ENCODE data around the gene SORCS1.

The SORCS1 gene

DNA sequence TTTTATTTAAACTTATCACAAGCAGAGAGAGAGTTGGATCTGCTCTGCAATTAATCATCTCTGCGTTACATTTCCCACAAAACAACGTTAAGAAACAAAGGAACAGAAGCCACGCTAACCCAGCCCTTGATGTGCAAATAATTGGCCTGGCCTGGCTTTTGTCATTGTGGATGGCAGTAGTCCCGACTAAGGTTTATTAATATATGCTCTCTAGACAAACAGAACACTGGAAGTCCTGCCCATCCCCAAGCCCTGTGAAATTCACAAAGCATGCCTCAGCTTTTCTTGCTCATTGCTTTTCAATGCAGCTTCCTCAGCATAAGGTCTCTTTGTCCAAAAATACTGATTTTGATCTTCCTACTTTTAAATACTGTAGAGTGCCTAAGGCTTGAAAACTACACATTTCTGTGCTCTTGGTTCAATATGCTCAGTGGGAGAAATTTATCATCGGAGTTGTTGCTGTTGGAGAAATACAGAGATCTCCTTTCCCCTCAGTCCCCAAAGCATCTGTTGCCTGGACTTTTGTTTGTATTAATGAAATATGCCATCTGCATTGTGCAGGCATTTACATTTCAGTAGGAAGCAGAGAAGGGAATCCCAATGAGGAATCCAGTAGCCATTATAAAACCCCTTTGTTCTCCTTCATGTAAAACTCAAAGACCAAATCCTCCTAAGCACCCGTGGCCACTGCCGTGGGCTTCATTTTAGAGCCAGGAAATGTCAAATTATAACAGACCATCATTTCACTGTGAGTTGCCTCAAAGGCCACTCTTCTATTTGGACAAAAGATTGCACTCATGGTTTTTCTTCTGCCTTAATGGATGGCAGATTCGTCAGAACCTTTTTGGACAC lies 61.1 kb downstream of the SORCS1 start:
- peak; percentile 83 for DNase-seq

DNA sequence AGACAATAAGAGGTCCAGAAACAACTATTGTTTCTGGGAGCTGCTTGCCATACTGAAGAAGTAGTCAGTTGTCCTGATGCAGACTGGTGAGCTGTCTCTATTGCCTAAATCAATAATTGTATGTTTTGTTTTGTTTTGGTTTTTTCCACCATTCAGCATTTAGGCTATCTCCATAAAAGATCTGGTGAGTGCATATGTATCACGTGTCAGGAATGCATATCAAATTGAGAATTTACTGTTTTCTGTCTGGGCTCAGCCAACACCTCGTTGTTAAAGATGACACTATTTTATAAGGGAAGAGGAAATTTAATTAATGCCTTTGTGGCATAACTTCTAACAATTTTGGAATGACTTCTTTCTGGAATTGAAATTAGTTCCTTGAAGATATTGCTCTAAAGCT lies 66.2 kb downstream of the SORCS1 start:
- DNase-seq: no peak

DNA sequence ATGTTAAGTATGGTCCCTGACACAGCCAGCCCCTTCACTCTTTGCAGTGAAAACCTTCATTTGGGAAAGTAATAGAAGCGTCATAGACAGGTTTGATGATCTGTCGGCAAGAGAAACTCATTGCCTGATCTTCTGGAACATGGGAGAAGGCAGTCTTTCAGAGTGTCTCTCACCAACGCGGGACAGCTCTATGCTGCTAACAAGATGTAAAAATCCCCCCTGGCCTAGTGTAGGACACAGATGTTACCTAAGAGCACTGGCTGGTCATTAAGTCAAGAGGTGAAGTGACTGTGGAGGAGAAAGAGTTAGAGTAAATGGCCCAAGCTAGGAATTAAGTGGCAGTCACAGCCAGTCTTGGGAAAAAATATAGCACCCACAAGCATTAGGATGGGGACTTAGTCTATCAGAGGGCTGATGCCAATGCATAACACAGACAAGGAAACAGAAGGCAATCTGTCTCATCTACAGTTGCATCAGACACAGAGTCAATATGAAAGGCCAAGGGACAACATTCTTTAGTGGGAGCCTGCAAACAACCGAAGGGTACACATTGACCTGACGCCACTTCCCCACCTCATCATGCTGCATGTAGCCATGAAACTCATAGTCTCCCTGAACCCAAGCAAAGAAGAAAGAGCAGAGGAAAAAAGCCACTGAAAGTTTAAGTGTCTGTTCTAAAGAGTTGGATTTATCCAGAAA lies 69.5 kb downstream of the SORCS1 start:
- DNase-seq: no peak

DNA sequence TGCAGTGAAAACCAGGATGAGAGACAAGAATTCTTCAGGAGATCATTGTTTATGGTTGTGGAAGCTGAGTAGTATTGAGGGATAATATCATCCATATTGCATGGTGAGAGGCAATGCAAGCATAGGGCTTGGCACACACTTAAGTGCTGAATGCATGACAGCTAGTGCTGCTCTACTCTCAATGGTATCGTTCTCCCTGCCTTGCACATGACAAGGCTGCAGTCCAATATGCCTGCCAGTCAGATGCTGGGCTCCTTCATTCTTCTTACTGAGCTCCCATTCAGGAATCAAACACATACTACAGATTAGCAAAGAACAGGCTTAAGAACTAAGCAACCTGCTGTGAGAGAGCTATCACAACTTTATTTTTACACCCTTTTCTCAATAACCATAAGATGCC lies 72.2 kb downstream of the SORCS1 start:
- DNase-seq: no peak

DNA sequence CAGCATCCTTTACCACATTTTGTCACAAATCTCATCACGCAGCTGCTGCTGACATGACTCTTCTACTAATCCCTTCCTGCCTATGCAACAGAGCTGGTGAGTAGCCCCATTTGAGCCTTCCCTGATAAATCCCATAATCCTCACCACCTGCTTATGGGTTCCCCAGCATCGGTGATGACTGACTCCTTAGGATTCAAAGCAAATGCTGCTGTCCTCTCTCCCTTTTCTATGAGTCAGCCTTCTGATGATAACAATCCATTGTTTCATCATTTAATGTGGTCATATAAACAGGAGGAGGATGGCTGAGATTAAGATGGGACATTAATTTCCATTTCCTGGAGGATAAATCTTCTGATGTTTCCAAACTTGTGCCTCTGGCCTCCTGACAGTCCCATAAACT lies 73.4 kb downstream of the SORCS1 start:
- DNase-seq: no peak

DNA sequence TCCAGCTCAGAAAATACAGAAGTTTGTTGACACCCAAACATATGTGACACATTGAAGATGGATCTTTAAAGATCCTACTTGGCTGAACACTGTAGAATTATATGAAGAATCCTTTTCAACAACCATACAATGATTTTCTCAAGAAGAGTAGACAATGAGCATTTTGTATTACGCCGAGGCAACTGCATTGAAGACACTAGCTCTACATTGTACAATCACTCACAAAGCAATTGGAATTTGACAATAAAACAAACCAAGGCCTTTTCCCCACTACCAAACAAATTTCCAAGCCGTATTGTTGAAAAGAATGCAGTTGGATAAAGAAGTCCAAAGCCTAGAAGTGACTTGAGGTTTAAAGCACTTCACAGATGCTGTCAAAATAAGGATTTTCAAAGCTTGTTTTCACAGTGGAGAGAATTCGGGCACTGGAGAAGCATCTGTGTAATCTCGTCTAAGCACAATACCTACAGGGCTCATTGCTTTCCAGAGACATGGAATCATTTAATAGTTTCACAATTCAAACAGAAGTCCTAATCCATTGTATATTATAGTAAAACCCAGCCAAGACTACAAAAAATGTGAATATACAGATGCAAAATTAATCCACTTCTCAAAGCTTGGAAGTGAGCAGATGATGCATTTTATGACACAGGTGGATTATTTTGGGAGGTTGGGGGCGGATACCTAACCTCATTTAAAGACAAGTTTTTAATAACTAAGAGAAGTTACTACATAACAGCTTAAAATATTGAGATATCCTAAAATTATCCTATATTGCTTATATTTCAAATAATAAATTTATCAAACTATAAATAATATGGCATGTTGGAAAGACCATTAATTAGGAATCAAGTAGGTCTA lies 78.6 kb downstream of the SORCS1 start:
- no peak for DNase-seq

DNA sequence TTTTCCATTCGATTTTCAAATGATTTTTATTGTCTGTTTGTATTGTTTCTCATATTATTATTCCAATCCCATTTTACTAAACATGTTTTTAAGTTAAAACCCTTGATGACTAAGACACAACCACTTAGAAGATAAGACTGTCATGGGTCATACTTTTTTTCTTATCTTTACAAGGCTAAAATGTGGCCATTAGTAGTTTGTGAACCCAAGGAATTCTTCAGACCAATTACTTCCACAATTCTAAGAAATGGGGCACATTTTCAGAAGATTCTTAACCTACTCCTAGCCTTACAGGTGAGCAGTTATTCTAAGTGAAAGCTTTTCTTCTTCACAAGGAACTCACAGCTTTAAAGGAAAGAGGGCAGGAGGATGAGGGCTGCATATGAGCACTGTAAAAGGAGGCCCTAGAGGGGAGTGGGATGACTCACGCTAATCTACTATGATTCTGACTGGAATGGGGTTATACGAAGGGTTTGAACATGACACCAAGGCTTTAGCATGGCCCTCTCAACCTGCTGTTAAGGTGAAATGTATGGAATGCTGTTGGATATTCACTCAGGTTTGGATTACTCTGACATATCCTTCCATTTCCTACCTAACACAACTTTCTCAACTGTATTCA lies 81.0 kb downstream of the SORCS1 start:
- peak; percentile 82 for DNase-seq

DNA sequence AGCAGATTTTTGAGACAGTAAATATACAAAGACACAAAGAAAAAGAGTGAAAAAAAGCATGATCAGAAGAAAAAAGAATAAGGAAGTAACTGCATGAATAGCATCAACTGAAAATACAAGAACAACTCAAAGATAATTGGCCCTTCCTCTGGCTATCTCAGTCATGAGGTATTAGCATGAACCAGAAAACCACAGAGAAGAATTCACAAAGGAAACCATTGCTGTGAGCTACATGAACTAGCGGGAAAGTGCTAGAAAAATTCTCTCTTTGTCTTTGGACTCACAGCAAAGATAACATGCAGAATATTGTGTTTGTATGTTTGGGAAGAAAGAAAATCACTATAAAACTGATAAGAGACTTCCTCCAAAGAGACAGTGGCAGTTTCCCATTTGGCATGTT lies 82.9 kb downstream of the SORCS1 start:
- DNase-seq: no peak

DNA sequence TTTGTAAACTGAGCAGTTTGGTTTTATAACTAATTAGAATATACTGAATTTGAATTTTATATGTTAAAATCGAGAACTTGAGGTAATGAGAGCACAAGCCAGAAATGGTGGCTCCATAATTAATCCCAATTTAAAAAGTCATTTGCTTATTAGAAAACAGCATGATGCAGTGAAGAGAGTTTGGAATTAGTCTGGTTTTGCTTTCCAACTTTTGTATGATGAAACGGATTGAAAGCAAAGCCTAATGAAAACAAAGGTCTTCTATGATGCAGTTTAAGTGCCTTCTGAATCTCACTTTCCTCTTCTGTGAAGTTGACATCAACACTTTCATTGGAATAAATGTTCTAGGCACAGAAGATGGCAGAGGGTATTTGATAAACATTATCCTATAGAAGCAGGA lies 89.4 kb downstream of the SORCS1 start:
- no peak for DNase-seq

DNA sequence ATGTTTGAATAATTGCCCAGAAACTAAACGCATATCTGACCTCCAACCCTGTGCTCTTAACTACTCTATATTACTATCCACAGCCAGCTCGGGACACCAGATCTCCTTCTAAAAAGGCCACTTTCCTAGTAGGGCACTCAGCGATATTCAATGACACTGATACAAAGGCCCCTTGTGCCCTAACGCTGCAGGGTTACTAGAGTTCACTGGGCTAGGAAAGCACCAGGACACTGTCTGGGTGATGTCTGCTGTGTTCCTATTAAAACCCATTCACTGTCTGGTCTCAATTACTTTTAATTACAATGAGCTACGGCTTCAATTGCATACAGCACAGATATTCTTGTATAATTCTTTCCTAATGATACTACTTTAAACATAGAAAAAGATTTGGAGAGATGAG lies 91.7 kb downstream of the SORCS1 start:
- peak; percentile 87 for DNase-seq

DNA sequence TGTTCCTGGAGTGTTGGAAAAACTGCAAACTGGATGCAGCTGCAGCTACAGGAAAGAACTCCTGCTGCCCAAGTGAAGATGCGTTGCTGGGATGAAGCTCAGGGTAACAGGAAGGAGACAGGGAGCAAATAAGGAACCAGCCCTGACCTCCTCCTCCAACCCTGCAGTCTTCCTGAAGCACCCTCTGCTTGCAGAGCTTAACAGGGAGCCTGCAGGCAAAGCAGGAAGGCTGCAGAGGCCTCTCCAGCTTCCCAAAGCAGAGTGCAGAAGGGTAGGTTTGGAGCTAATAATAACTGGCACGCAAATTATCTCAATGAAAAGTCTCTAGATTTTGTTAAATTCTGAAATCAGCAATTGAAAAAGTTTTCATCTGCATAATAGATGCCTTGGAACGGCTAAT lies 92.5 kb downstream of the SORCS1 start:
- peak; percentile 59 for DNase-seq

DNA sequence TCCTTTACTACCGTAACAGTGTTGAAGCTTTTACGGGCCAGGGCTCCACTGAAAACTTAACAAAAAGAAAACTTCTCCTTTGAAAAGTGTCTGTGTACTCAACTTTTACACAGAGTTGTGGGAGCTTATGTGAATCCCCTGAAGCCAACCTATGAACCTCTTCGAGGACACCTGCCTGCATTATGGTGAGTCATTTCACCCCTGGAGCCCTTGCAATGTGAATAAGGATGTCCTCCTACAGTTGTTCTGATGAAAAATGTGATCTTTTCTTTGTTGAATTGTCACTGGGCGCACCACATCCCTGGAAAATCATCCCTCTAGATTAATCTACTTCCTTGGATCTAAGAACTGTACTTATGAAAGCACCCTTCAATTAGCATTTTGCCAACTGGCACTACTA lies 93.2 kb downstream of the SORCS1 start:
- no peak for DNase-seq

DNA sequence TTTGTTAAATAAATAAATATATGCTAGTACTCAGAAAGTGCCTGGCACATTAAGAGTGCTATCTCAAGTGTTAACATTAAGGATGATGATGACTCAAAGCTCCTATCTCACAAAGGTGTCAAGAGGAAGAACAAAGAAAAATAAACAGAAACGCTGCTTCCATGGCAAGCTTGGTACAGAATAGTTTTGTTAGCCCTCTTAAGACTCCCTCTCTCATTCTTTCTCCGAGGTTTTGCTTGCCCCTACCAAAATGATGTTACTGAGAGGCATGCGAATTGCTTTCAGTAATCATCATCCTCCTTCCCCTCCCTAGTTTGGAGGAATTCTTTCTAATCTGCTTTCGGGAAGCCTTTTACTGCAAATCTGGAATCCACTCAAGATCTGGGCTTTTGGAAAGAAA lies 96.7 kb downstream of the SORCS1 start:
- no peak for DNase-seq

DNA sequence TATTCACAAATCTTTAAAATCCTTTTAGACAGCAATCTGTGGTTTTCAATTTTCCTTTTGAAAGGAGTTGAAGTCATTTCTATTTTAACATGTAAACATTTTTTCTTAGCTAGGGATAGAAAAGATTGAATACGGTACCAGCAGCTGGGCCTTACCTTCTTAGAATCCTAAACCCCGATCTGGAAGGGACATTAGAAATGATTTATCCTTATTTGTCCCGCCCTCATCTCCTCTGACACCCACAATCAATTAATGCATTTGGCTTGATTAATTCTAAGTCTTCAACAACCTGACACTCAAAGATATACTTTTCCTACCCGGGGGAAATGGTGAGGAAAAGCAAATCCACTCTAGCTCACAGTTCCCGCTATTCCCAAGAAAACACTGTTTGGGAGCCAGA lies 100.4 kb downstream of the SORCS1 start:
- no peak for DNase-seq

DNA sequence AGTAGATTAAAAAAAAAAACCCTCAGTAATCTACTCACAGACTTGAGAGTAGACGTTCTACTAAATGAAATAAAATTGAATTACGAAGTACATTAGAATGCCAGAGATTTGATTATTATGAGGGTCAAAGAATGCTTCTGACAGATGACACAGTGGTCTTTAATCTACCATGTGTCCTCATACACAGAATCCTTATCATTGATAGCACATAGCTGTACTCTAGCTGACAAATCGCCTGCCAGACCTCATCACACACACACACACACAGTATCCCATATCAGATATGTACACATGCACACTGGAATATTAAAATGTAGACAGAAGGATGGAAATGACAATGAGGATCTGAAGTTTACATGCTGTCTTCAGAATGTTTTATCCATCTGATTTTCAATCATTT lies 104.6 kb downstream of the SORCS1 start:
- no peak for DNase-seq

DNA sequence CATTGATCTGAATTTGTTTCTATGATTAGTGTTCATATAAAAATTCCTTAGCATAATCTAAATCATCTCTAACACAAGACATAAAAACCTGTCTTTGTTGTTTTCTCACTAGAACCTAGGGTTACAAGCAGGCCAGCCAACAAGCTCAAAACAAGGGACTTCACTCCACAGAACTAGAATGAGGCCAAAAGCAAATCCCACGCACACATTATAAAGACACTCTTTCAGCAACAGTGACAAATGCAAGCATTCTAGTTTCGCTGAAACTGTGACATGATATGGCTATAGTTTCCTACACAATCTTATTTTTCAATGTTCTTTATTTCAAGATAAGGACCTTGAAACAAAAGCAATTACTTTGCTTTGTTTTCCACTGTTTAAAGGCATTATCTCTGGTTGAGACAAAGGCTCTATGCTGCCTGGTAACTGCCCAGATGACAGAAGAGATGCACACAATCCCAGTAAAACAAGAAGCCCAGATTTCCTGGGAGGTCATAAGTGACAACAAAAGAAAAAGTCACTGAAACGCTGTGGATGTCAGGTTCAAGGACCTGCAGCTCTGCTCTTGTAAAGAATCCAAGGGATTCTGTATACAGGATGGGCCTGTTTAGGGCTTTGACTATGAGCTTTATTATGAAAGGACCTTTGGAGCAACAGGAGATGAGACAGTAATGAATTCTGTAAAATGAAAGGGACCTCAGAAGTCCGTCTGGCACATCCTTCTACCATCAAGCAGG lies 105.3 kb downstream of the SORCS1 start:
- no peak for DNase-seq

DNA sequence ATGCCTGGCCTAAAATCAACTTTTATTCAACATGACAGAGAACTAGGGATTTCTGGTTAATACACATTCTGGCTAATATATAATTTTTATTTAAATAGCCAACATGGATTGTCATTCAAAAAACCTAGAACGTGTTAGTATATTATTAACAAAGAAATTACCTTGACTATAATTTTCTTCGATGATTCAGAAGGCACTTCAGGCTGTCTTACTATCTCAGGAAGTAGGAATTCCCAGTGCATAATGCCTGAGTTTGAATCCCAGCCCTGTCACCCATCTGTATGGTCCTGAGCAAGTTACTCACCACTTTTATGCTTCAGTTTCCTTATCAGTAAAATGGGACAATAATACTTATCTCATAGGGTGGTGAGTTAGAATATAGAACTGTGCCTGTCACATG lies 106.2 kb downstream of the SORCS1 start:
- no peak for DNase-seq

DNA sequence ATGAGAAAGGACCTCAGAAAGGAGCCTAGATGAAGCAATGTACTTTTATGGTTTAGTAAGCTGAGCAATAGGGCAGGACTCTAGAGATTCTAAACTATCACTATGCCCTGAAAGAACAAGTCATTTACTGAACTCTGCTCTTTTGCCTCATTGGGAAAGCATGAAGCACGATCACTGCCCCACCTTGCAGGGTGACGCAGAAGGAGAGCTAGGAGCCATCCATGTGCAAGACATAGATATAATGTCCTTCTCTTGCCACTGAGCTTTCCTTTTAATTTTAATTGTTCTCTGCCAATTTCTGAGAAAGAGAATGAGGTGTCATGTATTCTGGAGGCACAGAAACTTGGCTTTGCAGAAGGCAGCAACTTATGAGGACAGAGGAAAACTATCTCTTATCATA lies 108.3 kb downstream of the SORCS1 start:
- no peak for DNase-seq

DNA sequence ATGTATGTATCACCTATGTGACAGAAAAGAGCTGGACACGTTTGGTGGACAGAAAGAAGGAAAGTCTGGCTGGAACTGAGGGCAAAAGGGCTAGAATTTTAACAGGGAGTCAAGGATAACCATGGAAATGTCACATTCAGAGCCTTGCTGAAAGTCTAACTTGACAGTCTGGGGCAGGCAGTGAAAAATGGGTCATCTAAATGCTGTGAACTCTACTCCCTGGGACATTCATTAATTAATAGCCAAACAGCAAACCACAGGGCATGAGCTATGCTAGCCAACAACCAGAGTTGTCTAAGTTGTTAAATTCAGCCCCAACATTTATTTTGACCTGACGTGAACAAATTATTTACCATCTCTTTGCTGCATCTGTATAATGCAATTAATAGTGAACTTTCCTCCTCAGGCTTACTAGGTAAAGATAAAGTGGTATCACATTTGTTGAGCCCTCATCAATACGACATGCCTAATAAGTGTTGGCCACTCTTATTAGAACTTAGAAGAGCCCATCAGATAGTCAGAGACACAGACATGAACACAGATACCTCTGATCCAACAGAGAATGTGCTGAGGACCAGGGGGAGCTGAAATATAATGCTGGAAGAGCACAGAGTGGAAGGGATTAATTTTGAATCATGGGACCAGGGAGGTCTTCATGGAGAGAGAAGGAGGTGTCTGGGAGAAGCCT lies 109.9 kb downstream of the SORCS1 start:
- no peak for DNase-seq

DNA sequence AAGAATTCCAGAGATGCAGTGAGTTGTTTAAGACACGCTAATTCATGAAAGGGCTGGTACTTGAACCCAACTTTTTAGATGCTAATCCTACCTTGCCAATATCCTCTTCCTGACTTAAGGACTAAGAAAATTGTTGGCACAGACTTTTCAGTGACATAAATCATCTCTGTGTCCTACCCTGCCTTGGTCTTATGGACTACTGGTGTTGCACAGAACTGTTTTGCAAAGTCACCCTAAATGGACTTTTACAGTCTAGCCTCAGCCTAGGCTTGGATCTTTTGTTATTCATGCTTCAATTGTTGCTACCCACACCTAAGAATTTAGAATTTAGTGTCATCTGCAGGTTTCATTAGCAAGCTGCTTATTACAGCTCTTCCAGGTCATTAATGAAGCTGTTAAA lies 112.7 kb downstream of the SORCS1 start:
- DNase-seq: no peak

DNA sequence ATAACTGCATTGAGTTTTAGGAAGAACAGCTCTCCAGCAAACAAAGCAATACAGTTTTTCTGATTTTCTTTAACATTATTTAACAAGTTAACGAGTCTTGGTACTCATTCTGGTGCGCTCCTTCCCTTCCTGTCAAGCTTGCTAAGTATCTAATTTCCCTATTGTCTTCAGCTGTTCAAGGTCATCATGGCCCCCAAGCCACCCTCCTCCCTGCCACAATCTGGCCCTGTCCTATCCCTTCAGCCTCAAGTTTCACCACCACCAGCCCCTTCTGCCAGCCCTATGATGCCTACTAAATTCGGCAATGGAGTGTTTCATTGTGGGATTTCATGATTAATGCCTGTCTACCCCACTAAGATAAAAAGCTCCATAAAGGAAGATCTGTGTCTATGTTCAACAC lies 121.0 kb downstream of the SORCS1 start:
- no peak for DNase-seq
